ENCODE measurements around the gene S1PR3.

- TF ChIP-seq CTCF (IDR thresholded peaks at IDR 0.05; ENCODE audit: extremely low read depth in 1 of 2, insufficient read depth in 1 of 2, low read depth in 1 of 2, low read length in 2 of 2) (no peak), POLR2AphosphoS5 (IDR thresholded peaks at IDR 0.05; ENCODE audit: insufficient read depth, low read depth, low read length) (no peak), FOS (IDR thresholded peaks at IDR 0.05; ENCODE audit: borderline replicate concordance, insufficient read depth, low read length) (no peak), POLR2A (IDR thresholded peaks at IDR 0.05; ENCODE audit: low read depth, low read length) (no peak), EZH2 (IDR thresholded peaks at IDR 0.05; ENCODE audit: borderline replicate concordance, low read depth, low read length, severe bottlenecking) (no peak), MYC (IDR thresholded peaks at IDR 0.05; ENCODE audit: low read depth, low read length) (no peak), MAX (IDR thresholded peaks at IDR 0.05; ENCODE audit: insufficient read depth, insufficient read length) (no peak)
Measured at GRCh38 chr9:89049646-89050045, 58.4 kb downstream of the S1PR3 start.

Data from endothelial cell of umbilical vein (primary cell).